ENCODE data around the gene LSAMP.

- TF ChIP-seq POLR2A (IDR thresholded peaks at IDR 0.05) (no peak), CTCF (IDR thresholded peaks at IDR 0.05) (no peak)
These were observed 443.1 kb downstream of the LSAMP start for GRCh38 chr3:116002235-116002634.
